K562 (cell line): ENCODE data around the gene MYO1H. TPM values are rescaled to one million over a fixed set of nuclear protein-coding genes. Genes with fewer than 3 reads are reported as not detected.

ENCODE experiments used
- AFF1 ChIP-seq, 2 experiments: fragments of 450-650 bp; IDR thresholded peaks; 2 replicates each; pipeline ENCODE4 v1.6.1; 2018; ENCODE audit warnings: mild to moderate bottlenecking in 2 of 2, low read depth in 1 of 2; ENCODE audit not compliant: partially characterized antibody in 2 of 2
- AFF4 ChIP-seq: sonication (generic); formaldehyde crosslinking; IDR thresholded peaks from 2 replicates; pipeline ENCODE4 v1.8.0; 2023; ENCODE audit warnings: mild to moderate bottlenecking, missing genetic modification reagents
- HDAC2 ChIP-seq: fragments of 450-650 bp; IDR thresholded peaks from 2 replicates; pipeline ENCODE4 v1.6.1; 2016; ENCODE audit warnings: mild to moderate bottlenecking
- PCBP2 ChIP-seq: fragments of 200-400 bp; formaldehyde crosslinking; IDR thresholded peaks from 2 replicates; pipeline ENCODE4 v1.6.1; 2018; ENCODE audit warnings: low read length, low read depth, mild to moderate bottlenecking, moderate library complexity; ENCODE audit not compliant: poor library complexity, severe bottlenecking
- ZNF766 ChIP-seq: fragments of 200-800 bp; sonication (Bioruptor generic); conservative IDR thresholded peaks from 2 replicates; pipeline ENCODE4 v1.6.1; 2016; ENCODE audit warnings: missing genetic modification characterization, missing compliant biosample characterization
- polyA plus RNA-seq, 8 experiments: library from polyadenylated mRNA; depleted of rRNA in 4 of 8; stranded (reverse) in 5 of 8; unstranded in 3 of 8; fragments of >200 nt; fragmentation: Nextera tagmentation in 2 of 8; fragmentation: Illumina TruSeq in 1 of 8; extraction: Ambion mirVana in 2 of 8; extraction: Trizol in 1 of 8; gene quantifications; 2 replicates each; pipeline versions ENCODE4 v1.2.1 to v1.2.3, GENCODE V29; 2011 to 2014; ENCODE audit warnings: inconsistent platforms in 1 of 8, missing spikeins in 1 of 8
- total RNA-seq, 7 experiments: library from RNA; depleted of rRNA in 6 of 7; stranded (reverse); fragments of >200 nt in 6 of 7; fragmentation: Illumina TruSeq in 2 of 7; extraction: Trizol in 2 of 7; gene quantifications; 2 replicates each; pipeline versions ENCODE4 v1.2.1 to v1.2.3, GENCODE V29; 2011 to 2021; ENCODE audit warnings: low replicate concordance in 1 of 7

MYO1H gene
- total and polyA plus RNA-seq, 9 of the 15 experiments (the other 6 are each of a cell fraction or from before 2014, with no cell fraction given) = not detected

GRCh38 chr12:109436188-109436560, 88.5 kb downstream of the MYO1H start (continued):
- TF ChIP-seq AFF4 (CRISPR knock-in tag) (no peak), ZNF766 (CRISPR knock-in tag) (no peak), PCBP2 (no peak), AFF1 (IDR thresholded peaks at IDR 0.05; ENCODE audit: low read depth in 1 of 2, partially characterized antibody in 2 of 2) (no peak), HDAC2 (no peak)
